ENCODE results near the gene TRIM69. TPM values are rescaled to one million over a fixed set of nuclear protein-coding genes. Genes with fewer than 3 reads are reported as not detected.

TRIM69 gene
- total and polyA plus RNA-seq, 2 of the 4 experiments (the other 2 are of a cell fraction) = 5.3 to 7.7 TPM

GRCh38 chr15:44796508-44796907, 60.2 kb downstream of the TRIM69 start:
- H4K5ac ChIP-seq (ENCODE audit: low read depth, low read length) = no peak overlapping the region
- dilution Hi-C loops (cut with HindIII; ENCODE audit: low sequenced_read_pairs, unreplicated experiment) = no loop called here
- H3K27ac ChIP-seq (ENCODE audit: insufficient read depth, low read length) = no peak overlapping the region
- in situ Hi-C loops (cut with MboI; ENCODE audit: low sequenced_read_pairs) = no loop called here
- H2BK20ac ChIP-seq (ENCODE audit: low read depth, low read length) = no peak overlapping the region
- no peak overlapping the region for H2AFZ ChIP-seq (replicated peaks; ENCODE audit: low read length, poor library complexity)
- no peak overlapping the region for H3K9ac ChIP-seq (ENCODE audit: low read depth, low read length)
- H3K4ac ChIP-seq (ENCODE audit: low read depth, low read length) = no peak overlapping the region
- no peak overlapping the region for H4K8ac ChIP-seq (ENCODE audit: low read depth in 2 of 2, low read length in 2 of 2)
- H2AK5ac ChIP-seq (ENCODE audit: low read depth, low read length) = no peak overlapping the region
- H3K9me3 ChIP-seq (ENCODE audit: control insufficient read depth, insufficient read depth, low read length) = no peaks in the 10 kb centered on the region
- no peak overlapping the region for H2AK9ac ChIP-seq (replicated peaks; ENCODE audit: low read depth, low read length, poor library complexity)
- ATAC-seq (ENCODE audit: low read depth) = no peak
- TF ChIP-seq MAZ (IDR thresholded peaks at IDR 0.05; ENCODE audit: borderline replicate concordance, low read depth, low read length) = no peak
- H3K9me1 ChIP-seq (ENCODE audit: insufficient read depth, low read length) = no peaks in the 10 kb centered on the region
- no peak overlapping the region for H4K91ac ChIP-seq (ENCODE audit: insufficient read depth, low read depth, low read length)
- no peaks in the 10 kb centered on the region for H3K36me3 ChIP-seq (ENCODE audit: control insufficient read depth, insufficient read depth, low read length)
- DNase-seq = no peak
- no peak overlapping the region for H2BK120ac ChIP-seq (ENCODE audit: low read depth, low read length)
- no peaks in the 10 kb centered on the region for H4K20me1 ChIP-seq (ENCODE audit: insufficient read depth, low read length)
- no peak overlapping the region for H2BK15ac ChIP-seq (ENCODE audit: low read depth, low read length)
- H2BK5ac ChIP-seq (ENCODE audit: low read depth, low read length, poor library complexity, severe bottlenecking) = no peak overlapping the region
- no peak overlapping the region for H3K14ac ChIP-seq (replicated peaks; ENCODE audit: low read depth, low read length)
- WGBS, 2 experiments (ENCODE audit: extremely low coverage in 2 of 2, insufficient read length in 1 of 2) = 50% methylated on average over 1 of the region's 1 CpG; no CpG with 5 or more reads in 1 of the 2 experiments
- H3K4me3 ChIP-seq (ENCODE audit: insufficient read depth, low read depth, low read length) = no peak overlapping the region
- H3K79me1 ChIP-seq (ENCODE audit: low read depth in 1 of 2, low read length in 2 of 2) = no peaks in the 10 kb centered on the region
- CTCF ChIA-PET = no interaction called here
- H3K27me3 ChIP-seq (ENCODE audit: control insufficient read depth, insufficient read depth, low read length) = no peaks in the 10 kb centered on the region; the same call in 1 of the 2 replicates
- no peak overlapping the region for H3K23ac ChIP-seq (ENCODE audit: low read depth, low read length)
- no peak overlapping the region for H3K4me2 ChIP-seq (ENCODE audit: low read depth, low read length)
- intact Hi-C loops (cut with micrococcal nuclease) = no loop called here
- no peaks in the 10 kb centered on the region for H3K4me1 ChIP-seq (ENCODE audit: control insufficient read depth, insufficient read depth, low read length)
- no TSS peak for BruUV-seq (replicated peaks)
- POLR2A ChIA-PET (ENCODE audit: unreplicated experiment) = no interaction called here
- H3K56ac ChIP-seq (ENCODE audit: extremely low read depth, insufficient read depth, low read length) = no peak overlapping the region
- H3K18ac ChIP-seq (ENCODE audit: low read depth, low read length) = no peak overlapping the region

Measured in IMR-90 (cell line).